ENCODE results near the gene IVD.

The IVD gene

DNA sequence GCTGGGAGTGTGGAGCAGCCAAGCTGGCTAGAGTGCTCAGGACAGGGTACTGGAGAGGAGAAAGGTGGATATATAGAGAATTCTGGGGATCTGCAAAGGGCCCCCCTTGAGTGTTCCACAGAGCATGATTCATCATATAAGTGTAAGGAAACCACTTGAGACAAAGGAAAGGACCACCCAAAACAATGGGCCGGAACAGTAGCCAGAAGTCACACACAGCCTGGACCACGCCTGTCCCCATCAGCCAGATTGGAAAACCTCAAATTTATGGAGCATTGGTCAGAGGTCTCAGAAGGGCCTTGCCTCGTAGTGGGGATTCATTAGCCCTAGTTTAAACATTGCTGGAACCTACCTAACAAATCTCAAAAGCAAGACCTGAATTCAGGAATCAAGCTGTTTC is 28.0 kb upstream of the IVD start:
- no peak for DNase-seq (ENCODE audit: low read depth in 2 of 2)

GRCh38 chr15:40379374-40379773 is 26.2 kb upstream of the IVD start:
- DNase-seq (ENCODE audit: low read depth in 2 of 2): no peak

GRCh38 chr15:40379853-40380252 is 25.7 kb upstream of the IVD start:
- DNase-seq (ENCODE audit: low read depth in 2 of 2): no peak

GRCh38 chr15:40380636-40381035 is 25.0 kb upstream of the IVD start:
- no peak for DNase-seq (ENCODE audit: low read depth in 2 of 2)

DNA sequence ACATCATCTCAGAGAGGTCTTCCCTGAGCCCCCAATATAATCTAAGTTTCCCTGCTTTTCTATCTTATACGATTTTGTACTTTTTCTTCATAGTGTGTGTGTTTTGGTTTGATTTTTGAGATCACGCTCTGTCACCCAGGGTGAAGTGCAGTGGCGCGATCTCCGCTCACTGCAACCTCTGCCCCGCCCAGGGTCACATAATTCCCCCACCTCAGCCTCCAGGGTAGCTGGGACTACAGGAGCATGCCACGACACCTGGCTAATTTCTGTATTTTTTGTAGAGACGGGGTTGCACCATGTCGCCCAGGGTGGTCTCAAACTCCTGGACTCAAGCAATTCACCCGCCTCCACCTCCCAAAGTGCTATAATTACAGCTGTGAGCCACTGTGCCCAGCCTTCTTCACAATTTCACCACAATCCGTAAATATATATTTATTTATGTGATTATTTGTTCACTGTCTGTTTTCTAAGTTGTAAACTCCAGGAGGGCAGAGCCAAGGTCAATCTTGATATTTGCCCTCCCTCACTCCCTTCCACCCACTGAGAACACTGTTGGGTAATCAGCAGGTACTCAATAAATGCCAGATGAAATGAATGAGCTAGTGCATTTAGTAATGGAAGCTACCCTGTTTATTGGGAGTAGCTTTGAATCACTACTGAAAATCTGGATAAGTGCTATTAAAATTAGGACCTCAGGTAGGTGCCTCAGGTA is 23.6 kb upstream of the IVD start:
- DNase-seq (ENCODE audit: low read depth in 2 of 2): no peak

GRCh38 chr15:40382580-40383456 is 22.8 kb upstream of the IVD start, which contains the start of gene KNSTRN:
Gene KNSTRN (plus strand): TSS chr15:40382721. CDS start chr15:40382836, 115 bp downstream.
- peak; percentile 88 to 94 for DNase-seq (ENCODE audit: low read depth in 2 of 2)

GRCh38 chr15:40386480-40386879 is 19.1 kb upstream of the IVD start:
- DNase-seq (ENCODE audit: low read depth in 2 of 2): no peak

DNA sequence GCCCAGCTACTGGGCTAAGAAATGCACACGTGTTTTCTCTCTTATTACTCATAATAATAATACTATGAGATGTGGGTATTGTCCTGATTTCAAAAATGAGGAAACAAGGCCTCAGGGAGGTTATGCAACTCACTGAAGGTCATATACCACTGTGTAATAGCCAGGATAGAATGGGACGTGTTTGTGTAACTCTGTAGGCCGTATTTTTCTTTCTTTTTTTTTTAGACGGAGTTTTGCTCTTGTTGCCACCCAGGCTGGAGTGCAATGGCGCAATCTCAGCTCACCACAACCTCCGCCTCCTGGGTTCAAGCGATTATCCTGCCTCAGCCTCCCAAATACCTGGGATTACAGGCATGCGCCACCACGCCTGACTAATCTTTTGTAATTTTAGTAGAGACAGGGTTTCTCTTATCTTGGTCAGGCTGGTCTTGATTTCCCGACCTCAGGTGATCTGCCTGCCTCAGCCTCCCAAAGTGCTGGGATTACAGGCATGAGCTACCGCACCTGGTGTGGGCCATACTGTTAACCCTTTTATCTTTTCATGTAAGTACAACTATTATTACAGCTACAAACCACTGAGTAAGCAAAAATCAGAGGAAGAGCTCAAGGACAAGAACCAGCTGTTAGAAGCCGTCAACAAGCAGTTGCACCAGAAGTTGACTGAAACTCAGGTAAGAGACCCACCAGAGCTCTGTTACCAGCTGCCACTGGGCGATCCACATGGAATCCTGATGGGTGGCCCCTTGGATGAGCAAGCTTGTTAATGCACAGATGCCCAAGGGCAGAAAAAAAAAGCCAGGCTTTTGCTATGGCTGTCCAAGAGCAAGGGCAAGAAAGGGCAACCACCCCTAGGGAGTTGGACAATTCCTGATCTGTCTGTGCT is 16.4 kb upstream of the IVD start:
- no peak for DNase-seq (ENCODE audit: low read depth in 2 of 2)

DNA sequence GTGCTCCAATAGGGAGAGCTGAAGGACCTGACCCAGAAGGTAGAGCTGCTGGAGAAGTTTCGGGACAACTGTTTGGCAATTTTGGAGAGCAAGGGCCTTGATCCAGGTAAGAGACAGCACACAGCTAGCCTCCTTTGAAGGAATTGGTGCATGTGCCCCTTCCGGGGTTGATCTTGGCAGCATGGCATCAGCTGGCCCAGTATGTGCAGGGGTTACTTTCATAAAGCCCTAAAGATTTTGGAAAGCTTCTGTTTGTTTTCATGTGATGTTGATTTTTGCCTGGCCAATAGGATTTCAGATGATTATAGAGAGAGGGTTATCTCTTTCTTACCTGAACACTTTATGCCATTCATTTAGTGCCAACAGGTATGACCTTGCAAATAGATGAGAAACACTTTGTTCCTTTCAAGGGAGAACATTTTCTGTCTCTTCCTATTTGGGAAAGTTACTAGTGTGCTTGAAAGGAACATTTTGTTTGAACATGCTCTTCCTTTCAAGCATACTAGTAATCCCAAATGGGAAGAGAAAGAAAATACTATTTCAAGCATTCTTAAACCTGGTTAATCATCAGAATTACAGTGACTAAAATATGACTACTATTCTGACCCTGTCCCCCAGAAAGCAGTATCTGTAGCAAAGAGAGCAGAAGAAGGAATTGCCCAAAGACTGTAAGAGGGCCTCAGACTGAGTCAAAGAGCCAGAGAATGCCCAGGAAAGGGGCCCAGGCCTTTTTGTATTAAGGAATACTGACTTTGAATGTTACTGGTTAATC is 15.6 kb upstream of the IVD start:
- no peak for DNase-seq (ENCODE audit: low read depth in 2 of 2)

- DNase-seq (ENCODE audit: low read depth in 2 of 2): no peak
These were observed 12.3 kb upstream of the IVD start for GRCh38 chr15:40392986-40393948.

GRCh38 chr15:40397688-40398412 is 7.7 kb upstream of the IVD start:
- no peak for DNase-seq (ENCODE audit: low read depth in 2 of 2)

DNA sequence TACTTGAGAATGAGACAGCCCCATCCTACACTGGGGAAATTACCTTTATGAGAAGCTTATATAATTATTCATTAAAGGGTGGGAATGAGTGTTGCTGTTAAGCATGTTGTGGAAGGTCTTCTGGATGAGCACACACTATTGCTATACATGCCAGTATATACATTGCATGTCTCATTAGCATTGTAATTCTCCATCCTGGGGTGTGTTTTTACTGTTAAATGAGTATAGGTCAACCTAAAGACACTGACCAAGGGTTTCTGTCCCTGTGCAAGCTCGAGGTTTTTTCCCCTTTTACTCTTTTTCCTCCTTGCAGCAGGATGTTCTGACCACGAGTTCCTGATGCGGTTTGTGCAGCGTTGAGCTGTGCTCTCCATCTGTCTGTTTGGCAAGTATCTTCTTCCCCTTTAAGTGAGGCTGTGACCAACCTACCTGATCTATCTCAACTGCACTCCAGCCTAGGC is 7.2 kb upstream of the IVD start:
- no peak for DNase-seq (ENCODE audit: low read depth in 2 of 2)

- DNase-seq (ENCODE audit: low read depth in 2 of 2): no peak
These were observed 6.2 kb upstream of the IVD start for GRCh38 chr15:40399370-40399769.

DNA sequence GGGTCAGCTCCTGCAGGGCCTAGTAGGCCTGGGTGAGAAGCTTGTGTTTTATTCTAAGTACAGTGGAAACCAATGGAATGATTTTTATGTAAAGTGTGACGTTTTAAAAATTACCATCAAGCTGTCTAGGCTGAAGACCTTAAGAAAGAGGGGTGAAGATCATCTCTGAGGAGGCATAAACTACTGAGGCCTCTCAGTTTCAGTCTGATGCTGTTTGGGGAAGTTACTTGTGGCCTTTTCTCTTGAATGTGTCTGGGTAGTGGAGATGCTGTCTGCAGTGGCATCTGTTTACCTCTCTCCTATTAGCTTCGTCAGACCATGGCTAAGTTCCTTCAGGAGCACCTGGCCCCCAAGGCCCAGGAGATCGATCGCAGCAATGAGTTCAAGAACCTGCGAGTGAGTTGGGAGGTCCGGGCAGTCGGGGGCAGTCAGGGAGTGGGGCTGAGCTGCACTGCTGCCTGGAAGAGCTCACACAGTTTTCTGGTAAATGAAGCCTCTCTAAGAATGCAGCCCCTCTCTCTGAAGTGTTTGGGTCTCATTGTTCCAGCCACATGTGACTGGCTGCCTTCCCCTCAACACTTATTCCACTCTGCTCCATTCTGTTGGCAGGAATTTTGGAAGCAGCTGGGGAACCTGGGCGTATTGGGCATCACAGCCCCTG is 1.9 kb downstream of the IVD start:
- no peak for DNase-seq (ENCODE audit: low read depth in 2 of 2)

DNA sequence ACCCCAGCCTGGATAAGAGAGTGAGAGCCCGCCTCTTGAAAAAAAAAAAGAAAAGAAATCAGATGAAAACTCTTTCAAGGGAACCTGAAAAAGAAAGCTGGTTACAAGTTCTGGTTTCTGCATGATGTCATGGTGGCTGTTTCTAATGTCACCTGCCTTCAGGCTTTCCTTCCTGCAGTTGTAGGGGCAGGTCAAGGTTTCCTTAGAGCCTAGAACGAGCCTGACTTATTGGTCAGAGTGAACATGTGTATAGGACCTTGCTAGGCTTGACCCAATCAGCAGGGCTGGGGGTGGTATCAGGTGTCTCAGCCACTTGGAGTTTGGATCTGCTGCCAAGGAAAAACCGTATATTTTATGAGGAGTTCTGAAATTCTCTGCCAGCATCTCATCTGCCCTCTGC is 3.8 kb downstream of the IVD start:
- DNase-seq (ENCODE audit: low read depth in 2 of 2): no peak

DNA sequence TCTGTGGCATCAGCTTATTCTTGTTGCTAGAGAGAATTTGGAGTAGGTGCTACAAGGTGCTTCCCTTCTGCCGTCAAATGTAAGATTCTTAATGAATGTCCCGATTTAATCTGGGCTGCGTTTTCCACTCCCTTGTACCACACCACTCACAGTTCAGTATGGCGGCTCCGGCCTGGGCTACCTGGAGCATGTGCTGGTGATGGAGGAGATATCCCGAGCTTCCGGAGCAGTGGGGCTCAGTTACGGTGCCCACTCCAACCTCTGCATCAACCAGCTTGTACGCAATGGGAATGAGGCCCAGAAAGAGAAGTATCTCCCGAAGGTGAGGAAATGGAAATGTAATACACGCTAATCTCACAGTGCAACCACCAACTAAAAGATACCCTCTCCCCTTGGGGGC is 4.9 kb downstream of the IVD start:
- no peak for DNase-seq (ENCODE audit: low read depth in 2 of 2)

DNA sequence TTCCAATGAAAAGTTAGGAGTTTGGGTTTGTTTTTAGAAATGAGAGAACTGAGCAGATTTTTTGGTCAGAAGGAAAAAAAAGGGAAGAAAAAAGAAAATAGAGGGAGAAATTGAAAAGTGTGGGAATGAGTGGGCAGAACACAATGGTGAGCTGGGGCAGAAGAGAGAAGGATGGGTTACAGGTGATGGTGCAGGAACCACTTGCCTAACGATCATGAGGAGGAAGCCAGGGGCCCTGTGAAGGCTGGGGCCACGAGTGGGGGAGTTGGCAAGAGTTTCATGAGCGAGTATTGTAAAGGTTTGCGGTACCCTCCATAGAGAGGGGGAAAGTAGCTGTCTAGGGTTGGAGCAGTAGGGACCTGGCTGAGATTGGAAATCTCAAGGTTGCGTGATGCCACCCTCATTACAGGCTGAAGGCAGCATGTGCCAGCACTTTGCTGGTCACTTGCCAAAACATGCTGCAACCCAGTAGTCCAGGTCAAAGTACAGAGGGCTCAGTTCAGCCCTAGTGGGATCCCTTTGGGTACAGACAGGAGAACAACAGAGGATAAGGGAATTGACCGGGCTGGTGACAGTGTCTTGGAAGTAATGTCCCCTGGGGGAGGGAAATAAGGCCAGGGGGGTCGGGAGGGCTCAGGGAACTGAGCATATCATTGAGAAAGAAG is 6.6 kb downstream of the IVD start:
- DNase-seq (ENCODE audit: low read depth in 2 of 2): no peak

GRCh38 chr15:40413036-40413435 is 7.4 kb downstream of the IVD start:
- DNase-seq (ENCODE audit: low read depth in 2 of 2): no peak
